Uterus (tissue), 2 donors: ENCODE results near the gene C2CD2L.

Experiments
- POLR2A ChIP-seq, 2 donors: fragments of 450-650 bp; IDR thresholded peaks; one replicate each; pipeline ENCODE4 v1.6.1; 2016; ENCODE audit warnings: antibody characterized with exemption in 2 of 2, mild to moderate bottlenecking in 1 of 2, moderate library complexity in 1 of 2
- TF ChIP-seq, protein P1 (sequence below), 4 experiments: fragments of 200-600 bp in 2 of 4; fragments of 450-650 bp in 2 of 4; sonication (generic) in 2 of 4; IDR thresholded peaks; one replicate each; pipeline ENCODE4 v1.5.1; 2016 to 2019; ENCODE audit warnings: antibody characterized with exemption in 4 of 4, mild to moderate bottlenecking in 2 of 4, moderate library complexity in 1 of 4

DNA sequence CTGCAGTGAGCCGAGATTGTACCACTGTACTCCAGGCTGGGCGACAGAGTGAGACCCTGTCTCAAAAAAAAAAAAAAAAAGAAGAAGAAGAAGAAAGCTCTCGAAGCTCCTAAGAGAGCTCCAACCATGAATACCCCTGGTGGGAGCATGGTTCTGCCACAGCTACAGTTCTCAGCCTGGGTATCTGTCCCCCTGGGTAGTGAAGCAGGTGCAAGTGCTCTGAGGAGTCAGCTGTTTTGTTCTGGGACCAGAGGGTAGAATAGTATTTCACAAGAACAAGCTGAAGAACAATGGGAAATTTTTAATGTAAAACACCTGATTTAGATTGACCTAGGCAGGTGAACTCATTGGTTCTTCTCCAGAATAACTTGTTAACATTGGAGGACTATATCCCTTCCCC is 45.9 kb upstream of the C2CD2L start:
- TF ChIP-seq, protein P1, sequence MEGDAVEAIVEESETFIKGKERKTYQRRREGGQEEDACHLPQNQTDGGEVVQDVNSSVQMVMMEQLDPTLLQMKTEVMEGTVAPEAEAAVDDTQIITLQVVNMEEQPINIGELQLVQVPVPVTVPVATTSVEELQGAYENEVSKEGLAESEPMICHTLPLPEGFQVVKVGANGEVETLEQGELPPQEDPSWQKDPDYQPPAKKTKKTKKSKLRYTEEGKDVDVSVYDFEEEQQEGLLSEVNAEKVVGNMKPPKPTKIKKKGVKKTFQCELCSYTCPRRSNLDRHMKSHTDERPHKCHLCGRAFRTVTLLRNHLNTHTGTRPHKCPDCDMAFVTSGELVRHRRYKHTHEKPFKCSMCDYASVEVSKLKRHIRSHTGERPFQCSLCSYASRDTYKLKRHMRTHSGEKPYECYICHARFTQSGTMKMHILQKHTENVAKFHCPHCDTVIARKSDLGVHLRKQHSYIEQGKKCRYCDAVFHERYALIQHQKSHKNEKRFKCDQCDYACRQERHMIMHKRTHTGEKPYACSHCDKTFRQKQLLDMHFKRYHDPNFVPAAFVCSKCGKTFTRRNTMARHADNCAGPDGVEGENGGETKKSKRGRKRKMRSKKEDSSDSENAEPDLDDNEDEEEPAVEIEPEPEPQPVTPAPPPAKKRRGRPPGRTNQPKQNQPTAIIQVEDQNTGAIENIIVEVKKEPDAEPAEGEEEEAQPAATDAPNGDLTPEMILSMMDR (IDR thresholded peaks at IDR 0.05): no peak
- no peak for TF ChIP-seq POLR2A (IDR thresholded peaks at IDR 0.05)
